H1 (cell line): ENCODE measurements around the gene COL16A1. TPM values are rescaled to one million over a fixed set of nuclear protein-coding genes. Genes with fewer than 3 reads are reported as not detected.

ENCODE experiments used
- CTCF ChIA-PET: fragments of 300-600 bp; sonication (Branson Sonifier 250); formaldehyde crosslinking; loops from one replicate; lab custom pipeline; 2021; ENCODE audit not compliant: partially characterized antibody; lab: Charles Lee
- POLR2A ChIA-PET: fragments of 300-600 bp; sonication (Branson Sonifier 250); formaldehyde crosslinking; loops from one replicate; lab custom pipeline; 2021; ENCODE audit warnings: inconsistent platforms; ENCODE audit not compliant: partially characterized antibody; lab: Charles Lee
- DNase-seq, 2 experiments: peaks; one replicate each; pipeline versions ENCODE4 v3.0.0 to v3.0.0-alpha.2; 2010 to 2022; ENCODE audit warnings: low spot score in 2 of 2, low read depth in 1 of 2, mixed read lengths in 1 of 2
- FAIRE-seq: peaks from 2 replicates; lab custom pipeline; 2011; peaks lifted over from hg19 to GRCh38; lab: Jason Lieb, UNC
- H2AFZ ChIP-seq: 2 replicates; pipeline ENCODE4 v1.8.1; 2012; ENCODE audit warnings: low read length, inconsistent platforms
- H2AK5ac ChIP-seq: 2 replicates; pipeline ENCODE4 v1.6.1; 2013; ENCODE audit warnings: low read depth, low read length
- H2BK120ac ChIP-seq: replicated peaks from 2 replicates; pipeline ENCODE3; 2013; ENCODE audit warnings: low read depth, low read length, inconsistent platforms
- H2BK12ac ChIP-seq: 2 replicates; pipeline ENCODE4 v1.6.1; 2013; ENCODE audit warnings: low read depth, low read length
- H2BK15ac ChIP-seq: 2 replicates; pipeline ENCODE4 v1.6.1; 2013; ENCODE audit warnings: low read length
- H2BK20ac ChIP-seq: 2 replicates; pipeline ENCODE4 v1.6.1; 2013; ENCODE audit warnings: low read length
- H2BK5ac ChIP-seq: 2 replicates; pipeline ENCODE4 v1.6.1; 2013; ENCODE audit warnings: low read depth, low read length
- H3K14ac ChIP-seq: 2 replicates; pipeline ENCODE4 v1.6.1; 2013; ENCODE audit warnings: inconsistent platforms; ENCODE audit not compliant: insufficient read length
- H3K18ac ChIP-seq: 2 replicates; pipeline ENCODE4 v1.6.1; 2013; ENCODE audit warnings: low read length; ENCODE audit errors: extremely low read depth
- H3K23ac ChIP-seq: 2 replicates; pipeline ENCODE4 v1.6.1; 2013; ENCODE audit warnings: inconsistent platforms; ENCODE audit not compliant: insufficient read length
- H3K23me2 ChIP-seq: 2 replicates; pipeline ENCODE4 v1.6.1; 2013; ENCODE audit warnings: low read depth, low read length
- H3K27ac ChIP-seq: 2 replicates; pipeline ENCODE4 v1.6.1; 2011; ENCODE audit warnings: low read depth, low read length, inconsistent platforms
- H3K27me3 ChIP-seq, 4 experiments: replicated peaks in 1 of 4; 1 replicate in 1 of 4; 2 replicates in 3 of 4; pipeline versions ENCODE4 v1.6.1 to v1.8.1; 2011 to 2013; ENCODE audit warnings: low read length in 3 of 4, mild to moderate bottlenecking in 3 of 4, inconsistent platforms in 2 of 4, mixed read lengths in 2 of 4, moderate library complexity in 1 of 4; ENCODE audit not compliant: control insufficient read depth in 3 of 4, insufficient read depth in 3 of 4; ENCODE audit errors: extremely low read depth in 1 of 4
- H3K36me3 ChIP-seq, 4 experiments: 2 replicates each; pipeline versions ENCODE4 v1.6.1 to v1.8.1; 2011 to 2013; ENCODE audit warnings: mild to moderate bottlenecking in 4 of 4, low read length in 3 of 4, moderate library complexity in 2 of 4, control low read depth in 1 of 4, inconsistent platforms in 1 of 4; ENCODE audit not compliant: insufficient read depth in 4 of 4, control insufficient read depth in 2 of 4
- H3K4ac ChIP-seq: replicated peaks from 2 replicates; pipeline ENCODE3; 2013; ENCODE audit warnings: low read length, low read depth, mixed read lengths, inconsistent platforms; ENCODE audit not compliant: insufficient read length
- H3K4me1 ChIP-seq, 4 experiments: replicated peaks in 1 of 4; 1 replicate in 1 of 4; 2 replicates in 3 of 4; pipeline versions ENCODE4 v1.6.1 to v1.8.1; 2011 to 2013; ENCODE audit warnings: low read length in 3 of 4, inconsistent platforms in 2 of 4, mixed read lengths in 1 of 4; ENCODE audit not compliant: insufficient read depth in 4 of 4, control insufficient read depth in 3 of 4
- H3K4me2 ChIP-seq, 2 experiments: 2 replicates each; pipeline versions ENCODE4 v1.6.1 to v1.8.1; 2011 to 2013; ENCODE audit warnings: low read depth in 2 of 2, low read length in 2 of 2, control low read depth in 1 of 2, inconsistent platforms in 1 of 2, mild to moderate bottlenecking in 1 of 2; ENCODE audit not compliant: insufficient read depth in 1 of 2
- H3K4me3 ChIP-seq, 4 experiments: fragments of 200-600, 300-600 bp in 1 of 4; sonication (generic), shearing (Covaris generic), sonication (Bioruptor Twin) in 1 of 4; 2 replicates each; pipeline versions ENCODE4 v1.5.1 to v1.8.1; 2011 to 2016; ENCODE audit warnings: low read length in 4 of 4, low read depth in 3 of 4, control low read depth in 2 of 4, inconsistent platforms in 2 of 4, mild to moderate bottlenecking in 2 of 4, mixed read lengths in 1 of 4, moderate library complexity in 1 of 4; ENCODE audit not compliant: insufficient read depth in 2 of 4; ENCODE audit errors: extremely low read depth in 1 of 4
- H3K56ac ChIP-seq: replicated peaks from 2 replicates; pipeline ENCODE3; 2013; ENCODE audit warnings: low read depth, mild to moderate bottlenecking, mixed read lengths, low read length, inconsistent platforms; ENCODE audit not compliant: insufficient read length
- H3K79me1 ChIP-seq: 2 replicates; pipeline ENCODE4 v1.6.1; 2013; ENCODE audit warnings: low read depth, low read length, control low read depth
- H3K79me2 ChIP-seq, 2 experiments: 2 replicates each; pipeline versions ENCODE4 v1.6.1 to v1.8.1; 2012 to 2013; ENCODE audit warnings: low read length in 2 of 2, mild to moderate bottlenecking in 2 of 2, inconsistent platforms in 1 of 2; ENCODE audit not compliant: insufficient read depth in 2 of 2, control insufficient read depth in 1 of 2
- H3K9ac ChIP-seq, 4 experiments: replicated peaks in 1 of 4; 1 replicate in 1 of 4; 2 replicates in 3 of 4; pipeline versions ENCODE4 v1.6.1 to v1.8.1; 2011 to 2013; ENCODE audit warnings: low read depth in 3 of 4, low read length in 3 of 4, control low read depth in 2 of 4, mild to moderate bottlenecking in 2 of 4, moderate library complexity in 2 of 4, inconsistent platforms in 1 of 4; ENCODE audit errors: extremely low read depth in 1 of 4
- H3K9me3 ChIP-seq, 2 experiments: 2 replicates each; pipeline versions ENCODE4 v1.6.1 to v1.8.1; 2012 to 2013; ENCODE audit warnings: mild to moderate bottlenecking in 2 of 2, moderate library complexity in 2 of 2, control low read depth in 1 of 2, inconsistent platforms in 1 of 2, low read depth in 1 of 2, low read length in 1 of 2, mixed read lengths in 1 of 2; ENCODE audit not compliant: insufficient read depth in 2 of 2
- H4K20me1 ChIP-seq, 2 experiments: replicated peaks in 1 of 2; 2 replicates each; pipeline versions ENCODE3 to v1.8.1; 2011 to 2013; ENCODE audit warnings: inconsistent platforms in 2 of 2, low read length in 2 of 2, mild to moderate bottlenecking in 1 of 2; ENCODE audit not compliant: insufficient read depth in 2 of 2, control insufficient read depth in 1 of 2
- H4K5ac ChIP-seq: 2 replicates; pipeline ENCODE4 v1.6.1; 2013; ENCODE audit warnings: low read length, low read depth, mixed read lengths, inconsistent platforms; ENCODE audit not compliant: insufficient read length
- H4K8ac ChIP-seq: 2 replicates; pipeline ENCODE4 v1.8.0; 2013; ENCODE audit warnings: mild to moderate bottlenecking, moderate library complexity, low read length, inconsistent platforms; ENCODE audit not compliant: insufficient read depth; ENCODE audit errors: extremely low read depth
- H4K91ac ChIP-seq: replicated peaks from 2 replicates; pipeline ENCODE3; 2013; ENCODE audit warnings: low read length, mixed read lengths, inconsistent platforms; ENCODE audit not compliant: insufficient read length
- CBX8 ChIP-seq: fragments of 300-800, 300-1000 bp; sonication (generic); IDR thresholded peaks from 2 replicates; pipeline ENCODE4 v1.7.1; 2016; ENCODE audit warnings: low read depth, low read length, borderline replicate concordance
- EP300 ChIP-seq, 2 experiments: IDR thresholded peaks; 1 replicate in 1 of 2; 2 replicates in 1 of 2; pipeline ENCODE4 v1.6.1; 2011 to 2012; ENCODE audit warnings: low read depth in 2 of 2, low read length in 2 of 2, mild to moderate bottlenecking in 2 of 2, borderline replicate concordance in 1 of 2, inconsistent platforms in 1 of 2, moderate library complexity in 1 of 2
- HDAC6 ChIP-seq: IDR thresholded peaks from one replicate; pipeline ENCODE4 v1.7.1; 2012; ENCODE audit warnings: low read depth, mild to moderate bottlenecking, inconsistent platforms, low read length, moderate library complexity
- POLR2AphosphoS5 ChIP-seq: IDR thresholded peaks from 2 replicates; pipeline ENCODE4 v1.6.1; 2011; ENCODE audit warnings: low read depth, low read length
- SP1 ChIP-seq: IDR thresholded peaks from 2 replicates; pipeline ENCODE4 v1.6.1; 2011; ENCODE audit warnings: low read depth, low read length
- SRF ChIP-seq: IDR thresholded peaks from 2 replicates; pipeline ENCODE4 v1.6.1; 2011; ENCODE audit warnings: mild to moderate bottlenecking, low read depth, low read length, moderate library complexity
- WGBS, 2 experiments: shearing (Covaris generic) in 1 of 2; methylation state at CpG; one replicate each; pipeline versions ENCODE4 v1.1.6 to v1.1.7; 2013 to 2015; ENCODE audit warnings: low lambda C conversion rate in 2 of 2, mixed read lengths in 2 of 2, inconsistent platforms in 1 of 2, low coverage in 1 of 2, missing lambda C conversion rate in 1 of 2; ENCODE audit not compliant: insufficient replicate concordance in 2 of 2, insufficient coverage in 1 of 2, insufficient read length in 1 of 2; ENCODE audit errors: extremely low coverage in 1 of 2, missing lambda C conversion rate in 1 of 2; 5-methylcytosine and 5-hydroxymethylcytosine counted together
- polyA plus RNA-seq, 7 experiments: library from polyadenylated mRNA; depleted of rRNA in 3 of 7; stranded (reverse) in 5 of 7; unstranded in 2 of 7; fragments of >200 nt in 5 of 7; fragments of 200-250 nt in 2 of 7; gene quantifications; 1 replicate in 5 of 7; 2 replicates in 1 of 7; 4 replicates in 1 of 7; pipeline versions ENCODE4 v1.2.1 to v1.2.3, GENCODE V29; 2011 to 2013; ENCODE audit warnings: missing spikeins in 2 of 7, mixed read lengths in 2 of 7
- total RNA-seq: library from RNA; stranded (reverse); fragmentation: NEBNext Ultra II Directional; extraction: Animal tissue kit (Norgen Biotek cat#: 25700); gene quantifications from 2 replicates; pipeline ENCODE4 v1.2.1, GENCODE V29; 2021

The COL16A1 gene
- total and polyA plus RNA-seq, 2 of the 8 experiments (the other 6 are each of a cell fraction or from before 2014, with no cell fraction given), result 2.0 to 10.5 TPM

GRCh38 chr1:31652891-31653499 lies 50.8 kb downstream of the COL16A1 start:
- no peaks in the 10 kb centered on the region; a peak in 1 of 8 replicates for H3K36me3 ChIP-seq
- H3K9ac ChIP-seq, result no peak overlapping the region; a peak in 1 of 7 replicates
- TF ChIP-seq EP300 (IDR thresholded peaks at IDR 0.05; ENCODE audit: borderline replicate concordance in 1 of 2, low read depth in 2 of 2, low read length in 2 of 2) (no peak), CBX8 (no peak), SP1 (no peak), POLR2AphosphoS5 (no peak), SRF (no peak), HDAC6 (no peak)
- TF ChIP-seq, all 59 proteins: peak for 0
- Histone ChIP-seq H3K4ac (no peak overlapping the region), H3K79me2 (no peaks in the 10 kb centered on the region), H3K27ac (no peak overlapping the region), H3K14ac (no peak overlapping the region), H4K8ac (no peak overlapping the region), H2BK15ac (no peak overlapping the region), H3K56ac (no peak overlapping the region), H3K4me1 (no peaks in the 10 kb centered on the region), H2BK120ac (no peak overlapping the region), H2AFZ (no peak overlapping the region), H2BK20ac (no peak overlapping the region), H3K23ac (no peak overlapping the region), H3K4me3 (no peak overlapping the region), H3K27me3 (no peaks in the 10 kb centered on the region), H3K23me2 (no peaks in the 10 kb centered on the region), H3K18ac (no peak overlapping the region), H2AK5ac (no peak overlapping the region), H2BK12ac (no peak overlapping the region), H4K91ac (no peak overlapping the region), H3K79me1 (no peaks in the 10 kb centered on the region), H3K9me3 (no peaks in the 10 kb centered on the region), H2BK5ac (no peak overlapping the region), H3K4me2 (no peak overlapping the region), H4K20me1 (peaks cover 2% of the 10 kb centered on the region in 2 experiments), H4K5ac (no peak overlapping the region)
- WGBS, 2 experiments, result 82% methylated on average over 4 of the region's 4 CpGs; no CpG with 5 or more reads in 1 of the 2 experiments
- DNase-seq (no peak), FAIRE-seq (no peak)
- ChIA-PET CTCF (interaction anchor here (0.6 to 6.7 kb wide), 4 partner anchors 8 to 768 kb away, joined by 3 to 52 read pairs (median 4); partner anchors contain the start of gene PEF1), POLR2A (interaction anchor here (0.8 to 2.5 kb wide), 4 partner anchors 8 to 34 kb away, joined by 3 to 7 read pairs (median 4); partner anchors contain the start of gene PEF1)
